ENCODE measurements around the gene RAB20. TPM values are rescaled to one million over a fixed set of nuclear protein-coding genes. Genes with fewer than 3 reads are reported as not detected.
"Not testable (repeated sequence)": the region's sequence is repeated elsewhere in the genome, so short reads cannot be mapped to it uniquely, and the experiment has no call there.

The RAB20 gene
- total RNA-seq, 1 donor from 2014 or later = 0.29 TPM

DNA sequence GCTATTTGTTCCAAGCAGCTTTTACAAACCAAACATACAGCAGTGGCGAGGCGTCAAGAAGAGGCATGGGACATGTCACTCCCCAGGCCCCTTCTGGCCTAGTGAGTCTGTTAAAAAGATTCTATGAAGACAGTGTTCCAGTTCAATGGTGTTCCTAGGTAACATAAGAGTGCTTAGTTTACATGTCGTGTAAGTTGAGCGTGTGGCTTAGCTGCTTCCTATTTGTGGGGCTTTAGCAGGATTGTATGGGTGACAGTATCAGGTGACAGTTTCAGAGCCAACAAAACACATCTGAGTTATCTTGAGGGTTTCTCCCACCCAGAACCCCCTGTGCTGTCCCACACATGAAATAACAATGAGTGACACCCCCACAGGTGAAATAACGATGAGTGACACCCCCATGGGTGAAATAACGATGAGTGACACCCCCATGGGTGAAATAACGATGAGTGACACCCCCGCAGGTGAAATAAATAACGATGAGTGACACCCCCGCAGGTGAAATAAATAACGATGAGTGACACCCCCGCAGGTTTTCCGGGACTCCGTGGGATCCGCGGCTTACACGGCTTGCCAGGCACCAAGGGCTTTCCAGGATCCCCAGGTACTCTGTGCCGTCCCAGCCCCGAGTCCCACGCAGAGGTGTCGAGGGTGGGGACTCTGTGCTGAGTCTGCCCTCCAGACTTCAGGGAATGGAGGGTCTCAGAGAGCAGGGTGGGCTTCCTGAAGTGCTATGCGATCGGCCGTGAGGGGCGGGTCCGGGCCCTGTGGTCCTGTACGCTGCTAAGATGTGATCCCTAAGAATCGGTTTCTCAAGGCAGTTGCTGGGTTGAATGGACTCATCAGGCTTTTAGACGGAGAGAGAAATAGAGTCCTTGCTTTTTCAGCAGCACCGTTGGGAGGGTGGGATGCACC is 68.6 kb downstream of the RAB20 start:
- no peak for DNase-seq (ENCODE audit: low read depth)

DNA sequence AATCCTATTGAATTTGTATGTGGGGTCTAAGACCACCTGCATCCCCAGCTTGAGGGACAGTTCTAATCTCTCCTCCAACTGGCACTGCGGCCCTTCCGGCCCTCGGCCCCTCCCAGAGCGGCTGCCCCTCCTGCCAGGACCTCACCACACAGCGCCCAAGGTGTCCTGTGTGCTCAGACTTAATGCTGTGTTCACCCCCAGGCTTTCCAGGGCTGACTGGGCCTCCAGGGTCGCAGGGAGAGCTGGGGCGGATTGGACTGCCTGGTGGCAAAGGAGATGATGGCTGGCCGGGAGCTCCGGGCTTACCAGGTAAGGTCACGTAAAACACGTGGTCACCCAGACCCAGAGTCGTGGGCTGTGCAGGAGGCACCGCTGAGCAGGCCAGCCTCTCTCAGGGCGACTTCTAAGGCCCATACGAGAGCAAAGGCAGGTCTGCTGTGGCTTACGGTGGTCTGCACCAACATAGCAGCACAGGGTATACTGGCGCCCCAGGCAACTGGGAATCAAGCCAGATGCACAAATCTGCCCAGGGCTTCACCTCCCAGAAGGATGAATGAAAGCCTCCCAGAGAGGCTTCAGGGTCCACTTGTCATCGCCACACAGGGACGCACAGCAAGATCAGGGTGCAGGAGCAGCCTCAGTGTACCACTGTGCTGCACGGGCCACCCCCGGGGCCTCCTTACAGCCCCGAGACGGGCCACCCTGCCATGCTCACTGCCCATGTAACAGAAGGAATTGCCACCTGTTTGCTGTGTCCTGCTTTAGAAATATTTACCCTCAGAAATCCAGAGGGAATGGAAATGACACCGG is 69.4 kb downstream of the RAB20 start:
- DNase-seq (ENCODE audit: low read depth) = no peak

DNA sequence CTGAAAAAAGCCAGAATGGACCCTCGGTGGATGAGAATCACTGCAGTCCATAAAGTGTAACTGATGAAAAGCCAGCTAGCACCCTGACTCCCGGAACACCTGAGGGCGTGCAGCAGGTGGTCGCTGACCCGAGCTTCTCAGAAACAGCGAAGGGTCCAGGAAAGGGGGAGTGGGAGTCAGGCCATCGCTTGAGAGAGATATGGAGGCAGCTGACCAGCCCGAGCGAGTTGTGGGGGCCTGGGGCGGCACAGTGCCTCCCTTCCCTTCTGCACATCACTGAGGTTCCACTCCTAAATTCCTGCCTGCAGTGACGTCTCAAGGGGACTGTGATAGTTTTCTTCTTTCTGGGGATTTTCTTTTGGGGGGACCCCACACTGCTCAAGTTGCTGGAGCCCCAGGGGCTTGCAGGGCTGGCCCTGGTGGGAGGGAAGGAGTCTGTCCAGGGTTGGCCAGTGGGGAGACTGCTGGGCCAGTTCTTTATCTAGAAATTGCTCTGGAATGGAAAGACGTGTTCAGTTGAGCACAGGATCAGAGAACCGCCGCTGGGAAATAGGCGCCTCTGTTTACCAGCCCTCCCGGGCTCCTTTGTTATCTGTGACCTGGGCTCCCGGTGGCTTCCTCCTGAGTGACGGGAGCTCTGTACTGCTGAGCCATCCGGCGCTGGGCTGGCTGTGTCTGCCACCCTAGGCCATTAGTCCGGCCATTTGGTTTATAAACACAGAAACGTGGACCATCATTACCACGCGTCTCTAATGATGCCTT is 71.3 kb downstream of the RAB20 start:
- DNase-seq (ENCODE audit: low read depth) = no peak

DNA sequence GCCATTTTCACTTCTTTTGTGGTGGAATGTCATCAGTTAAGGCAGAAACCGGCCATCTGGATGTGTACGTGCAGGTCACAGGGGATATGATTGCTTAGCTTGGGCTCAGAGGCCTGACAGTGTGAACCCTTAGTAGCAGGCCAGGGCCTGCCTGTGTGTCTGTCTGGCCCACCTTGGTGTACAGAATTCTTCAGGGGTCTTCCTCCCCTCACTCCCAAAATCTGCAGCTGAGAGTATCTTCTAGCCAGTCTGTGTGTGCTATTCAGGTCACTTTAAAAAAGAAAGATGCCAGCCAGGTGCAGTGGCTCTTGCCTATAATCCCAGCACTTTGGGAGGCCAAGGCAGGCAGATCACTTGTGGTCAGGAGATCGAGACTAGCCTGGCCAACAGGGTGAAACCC is 74.6 kb downstream of the RAB20 start:
- not testable (repeated sequence) for DNase-seq (ENCODE audit: low read depth)

DNA sequence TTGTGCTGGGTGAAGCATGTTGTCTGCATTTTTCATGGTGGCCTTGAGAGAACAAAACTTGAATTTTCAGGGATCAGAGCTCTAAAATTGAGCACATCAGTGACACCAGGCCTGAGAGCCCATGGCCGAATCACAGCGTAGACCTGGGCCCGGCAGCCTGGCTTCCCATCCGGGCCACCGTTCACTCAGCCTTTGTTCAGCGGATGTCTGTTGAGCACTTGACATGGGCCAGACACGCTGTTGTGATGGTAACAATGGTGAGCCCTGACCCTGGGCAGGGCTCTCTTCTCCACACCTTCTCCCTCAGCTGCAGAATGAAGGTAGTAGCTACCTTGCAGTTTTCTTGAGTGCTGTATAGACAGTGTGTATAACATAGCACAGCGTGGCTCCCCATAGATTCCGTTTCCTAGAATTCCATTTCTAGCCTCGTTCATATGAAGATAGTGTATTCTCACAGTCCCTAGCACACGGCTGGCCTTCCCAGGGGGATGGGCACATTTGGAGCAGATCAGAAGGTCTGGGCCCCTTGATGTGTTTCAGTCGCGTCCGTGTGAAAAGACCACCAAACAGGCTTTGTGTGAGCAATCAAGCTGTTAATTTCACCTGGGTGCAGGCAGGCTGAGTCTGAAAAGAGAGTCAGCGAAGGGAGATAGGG is 75.3 kb downstream of the RAB20 start:
- no peak for DNase-seq (ENCODE audit: low read depth)

DNA sequence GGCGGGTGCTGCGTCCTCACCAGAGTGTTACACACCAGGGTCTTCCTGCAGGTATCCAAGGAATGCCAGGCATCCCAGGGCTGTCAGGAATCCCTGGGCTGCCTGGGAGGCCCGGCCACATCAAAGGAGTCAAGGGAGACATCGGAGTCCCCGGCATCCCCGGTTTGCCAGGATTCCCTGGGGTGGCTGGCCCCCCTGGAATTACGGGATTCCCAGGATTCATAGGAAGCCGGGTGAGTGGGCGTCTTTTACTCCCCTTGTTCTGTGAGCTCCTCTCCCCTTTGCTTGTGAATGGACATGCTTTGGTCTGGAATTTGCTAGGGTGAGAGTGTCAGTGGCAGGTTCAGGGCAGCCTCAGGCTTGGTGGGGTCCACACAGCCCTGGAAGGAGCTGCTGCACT is 75.9 kb downstream of the RAB20 start:
- DNase-seq (ENCODE audit: low read depth) = no peak

DNA sequence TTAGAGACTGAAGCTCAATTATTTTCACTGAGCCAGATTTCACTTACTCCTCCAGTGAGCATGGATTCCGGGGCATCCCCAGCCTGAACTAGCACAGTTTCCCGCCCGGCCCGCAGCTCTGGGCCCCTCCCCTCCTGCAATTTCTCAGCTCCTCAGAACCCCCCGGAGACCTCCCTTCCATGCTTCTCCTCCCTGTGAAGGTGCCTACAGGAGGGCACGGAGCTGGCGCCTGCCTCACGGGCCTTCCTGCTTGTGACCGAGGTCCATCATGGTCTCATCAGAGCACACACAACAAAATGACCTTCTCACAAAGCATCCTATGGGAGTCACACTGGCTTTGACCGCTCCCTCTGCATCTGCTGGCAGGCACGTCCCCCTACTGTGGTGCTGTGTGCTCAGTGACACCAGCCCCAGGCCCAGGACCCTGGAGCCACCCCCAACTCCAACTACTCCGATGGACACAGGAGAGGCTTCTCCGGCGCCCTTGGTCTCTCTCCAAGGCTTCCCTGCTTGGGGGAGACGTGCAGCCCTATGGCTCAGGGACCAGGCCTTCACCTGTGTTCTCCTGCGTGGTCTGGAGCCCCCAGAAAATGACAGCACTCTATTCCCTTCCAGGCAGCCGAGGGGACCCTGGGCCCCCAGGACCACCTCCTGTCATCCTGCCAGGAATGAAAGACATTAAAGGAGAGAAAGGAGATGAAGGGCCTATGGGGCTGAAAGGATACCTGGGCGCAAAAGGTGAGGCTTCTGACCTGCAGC is 77.1 kb downstream of the RAB20 start:
- DNase-seq (ENCODE audit: low read depth) = no peak

DNA sequence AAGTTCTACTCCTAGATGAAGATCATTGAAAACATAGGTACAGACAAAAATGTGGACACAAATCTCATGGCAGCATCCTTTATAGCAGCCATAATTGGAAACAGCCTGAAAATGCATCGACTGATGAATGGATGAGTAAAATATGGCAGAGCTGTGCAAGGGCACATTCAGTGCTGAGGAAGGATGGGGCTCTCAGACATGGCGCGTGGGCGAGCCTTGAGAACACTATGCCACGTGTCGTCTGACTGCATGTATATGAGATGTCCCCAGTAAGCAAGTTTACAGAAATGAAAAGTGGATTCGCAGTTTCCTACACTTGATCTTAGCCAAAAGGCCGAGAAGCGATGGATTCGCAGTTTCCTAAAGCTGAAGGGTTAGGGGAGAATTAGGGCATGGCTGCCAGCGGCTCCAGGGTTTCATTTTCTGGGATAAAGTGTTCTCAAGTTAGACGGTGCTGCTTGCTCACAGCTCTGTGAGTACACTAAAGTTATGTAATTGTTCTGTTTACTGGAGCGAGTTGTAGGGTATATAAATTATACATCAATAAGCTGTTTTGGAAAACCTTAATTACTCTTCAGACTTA is 78.0 kb downstream of the RAB20 start:
- DNase-seq (ENCODE audit: low read depth) = no peak

DNA sequence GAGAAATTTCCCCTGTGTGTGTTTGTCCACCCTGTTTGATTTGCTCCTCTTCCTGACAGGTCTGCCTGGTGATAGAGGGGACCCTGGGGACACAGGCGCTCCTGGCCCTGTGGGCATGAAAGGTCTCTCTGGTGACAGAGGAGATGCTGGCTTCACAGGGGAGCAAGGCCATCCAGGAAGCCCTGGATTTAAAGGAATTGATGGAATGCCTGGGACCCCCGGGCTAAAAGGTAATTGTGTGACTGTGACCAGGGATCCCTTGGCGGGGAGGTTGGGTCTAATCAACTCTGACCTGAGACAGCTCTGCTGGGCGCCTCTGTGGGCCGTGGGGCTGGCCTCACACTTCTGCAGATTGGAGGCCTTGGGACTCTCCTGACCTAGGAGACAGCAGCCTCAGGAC is 81.4 kb downstream of the RAB20 start:
- DNase-seq (ENCODE audit: low read depth) = no peak

DNA sequence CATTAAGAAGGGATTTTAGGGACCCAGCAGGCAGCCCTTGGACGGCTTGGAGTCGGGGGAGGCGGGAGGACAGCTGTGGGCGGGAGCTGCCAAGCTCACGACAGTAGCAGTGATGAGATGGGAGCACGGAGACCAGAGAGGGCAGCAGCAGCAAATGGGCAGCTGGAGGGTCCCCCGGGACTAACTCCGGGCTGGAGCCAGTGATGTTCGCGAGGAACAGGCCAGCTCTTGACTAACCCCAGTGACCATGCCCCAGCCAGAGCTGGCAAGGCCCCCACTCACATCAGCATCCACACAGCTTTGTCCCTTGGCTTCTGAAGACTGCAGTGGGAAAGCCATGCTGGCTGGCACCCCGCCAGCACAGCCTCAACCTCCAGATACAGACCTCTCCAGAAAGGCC is 81.9 kb downstream of the RAB20 start:
- no peak for DNase-seq (ENCODE audit: low read depth)

DNA sequence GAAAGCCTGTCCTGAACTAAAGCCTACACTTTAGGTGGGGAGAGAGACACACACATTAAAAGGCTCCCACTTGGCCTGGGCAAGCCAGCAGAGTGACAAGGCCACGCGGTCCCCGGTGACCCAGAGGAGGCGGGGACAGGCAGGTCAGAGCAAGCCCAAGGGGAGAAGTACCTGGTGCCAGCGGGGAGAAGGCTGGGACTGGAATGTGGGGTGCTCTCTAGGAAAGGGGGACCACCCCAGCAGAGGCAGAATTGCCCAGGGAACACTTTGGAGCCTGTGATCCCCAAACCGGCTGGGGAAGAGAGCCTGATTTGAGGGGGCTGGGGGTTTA is 82.3 kb downstream of the RAB20 start:
- DNase-seq (ENCODE audit: low read depth) = no peak

DNA sequence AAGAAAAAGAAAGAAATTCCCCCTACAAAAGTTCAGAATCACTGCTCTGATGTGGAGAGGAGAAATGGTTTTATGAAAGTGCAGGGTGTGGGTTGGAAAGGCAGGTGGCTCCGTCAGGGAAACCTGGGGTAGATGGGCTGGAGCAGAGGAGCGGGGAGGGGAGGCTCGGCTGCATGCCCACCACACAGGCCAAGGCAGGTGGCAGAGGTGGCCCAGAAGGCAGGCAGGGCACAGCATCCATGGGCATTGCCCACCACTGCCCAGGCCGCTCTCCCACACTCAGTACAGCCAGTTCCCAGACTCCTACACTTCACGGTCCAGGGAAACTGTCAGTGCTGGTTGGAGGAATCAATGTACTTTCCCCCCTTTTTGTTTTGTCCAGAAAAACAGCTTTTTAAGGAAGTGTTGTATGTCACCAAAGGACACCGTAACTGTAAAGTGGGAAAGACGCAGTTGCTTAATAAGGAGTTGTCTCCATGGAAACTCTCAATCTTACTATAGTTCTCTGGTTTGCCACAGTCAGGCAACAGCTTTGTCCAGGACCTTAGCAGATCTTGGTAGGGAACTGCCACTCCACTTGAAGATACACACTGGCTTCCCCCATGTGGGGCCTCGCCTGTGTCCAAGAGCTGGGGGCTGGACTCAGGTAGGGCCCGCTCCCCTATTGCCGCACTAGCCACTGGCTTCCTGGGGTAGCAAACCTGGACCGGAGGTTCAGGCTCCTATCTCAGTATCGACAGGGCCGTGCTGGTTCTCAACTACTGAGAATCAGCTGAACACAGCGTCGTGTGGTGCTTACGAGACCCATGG is 82.9 kb downstream of the RAB20 start:
- DNase-seq (ENCODE audit: low read depth) = no peak

DNA sequence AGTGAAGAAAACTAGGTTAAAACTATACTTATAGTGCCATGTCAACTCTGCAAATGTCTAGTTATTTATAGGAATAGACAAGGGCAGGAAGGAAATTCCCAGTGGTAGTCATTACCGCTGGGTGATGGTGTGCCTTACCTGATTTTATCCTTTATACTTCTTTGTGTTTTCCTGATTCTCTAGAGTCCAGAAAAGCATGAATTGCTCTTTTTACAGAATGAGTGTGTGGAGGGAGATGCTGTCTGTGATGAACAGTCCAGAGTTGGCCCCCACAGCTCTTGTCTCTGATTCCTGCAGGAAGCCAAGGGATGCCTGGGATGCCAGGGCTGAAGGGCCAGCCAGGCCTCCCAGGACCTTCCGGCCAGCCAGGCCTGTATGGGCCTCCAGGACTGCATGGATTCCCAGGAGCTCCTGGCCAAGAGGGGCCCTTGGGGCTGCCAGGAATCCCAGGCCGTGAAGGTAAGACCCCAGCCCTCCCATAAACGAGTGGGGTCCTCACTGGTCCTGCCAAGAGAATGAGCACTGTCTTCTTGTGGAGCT is 83.7 kb downstream of the RAB20 start:
- no peak for DNase-seq (ENCODE audit: low read depth)

DNA sequence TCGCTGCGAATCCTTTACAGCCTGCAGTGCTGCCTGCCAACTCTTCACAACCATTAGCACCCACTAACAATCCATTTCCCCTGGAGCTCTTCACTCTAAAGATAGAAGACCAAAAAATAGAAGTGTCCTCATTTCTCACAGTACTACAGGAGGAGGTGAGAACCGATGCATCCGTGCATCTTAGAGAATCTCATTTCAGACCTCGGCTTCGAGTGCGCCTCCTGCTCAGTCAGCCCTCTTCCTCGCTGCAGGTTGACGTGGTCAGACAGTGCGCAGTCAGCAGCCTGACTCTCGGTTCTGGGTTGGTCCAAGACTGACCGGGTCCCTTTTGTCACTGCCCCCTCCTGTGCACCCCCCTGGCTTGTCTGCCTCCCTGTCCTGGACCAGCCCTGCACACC is 85.3 kb downstream of the RAB20 start:
- no peak for DNase-seq (ENCODE audit: low read depth)

DNA sequence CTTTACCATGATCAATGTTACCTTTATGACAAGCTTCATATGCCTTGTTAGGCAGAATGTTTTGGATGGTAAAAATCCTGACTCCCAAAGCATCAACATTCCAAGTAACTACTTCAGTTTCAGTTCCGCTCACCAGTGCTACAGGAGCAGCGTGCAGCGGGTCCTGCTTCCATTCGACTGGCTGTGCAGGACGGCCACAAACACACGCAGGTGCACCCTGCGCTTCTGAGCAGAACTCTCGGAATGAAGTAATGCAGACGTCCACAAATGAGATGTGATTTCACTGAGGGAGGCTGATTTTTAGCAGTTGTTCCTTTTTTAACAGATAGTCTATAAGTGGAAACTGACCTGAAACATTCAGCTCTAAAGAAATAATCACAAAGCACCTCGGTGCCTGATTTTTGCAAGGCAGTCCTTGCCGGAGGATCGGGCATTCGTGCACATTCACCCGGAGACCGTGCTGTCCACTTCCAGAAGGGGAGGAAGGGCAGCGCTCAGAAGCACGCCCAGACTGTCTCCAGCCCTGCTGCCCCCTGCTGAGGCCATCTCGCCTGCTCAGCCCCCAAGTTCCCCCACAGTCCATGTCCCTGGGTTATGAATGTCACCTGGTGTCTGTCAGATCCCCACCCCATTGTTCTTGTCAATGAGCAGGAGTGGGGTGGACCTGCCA is 85.8 kb downstream of the RAB20 start:
- no peak for DNase-seq (ENCODE audit: low read depth)

DNA sequence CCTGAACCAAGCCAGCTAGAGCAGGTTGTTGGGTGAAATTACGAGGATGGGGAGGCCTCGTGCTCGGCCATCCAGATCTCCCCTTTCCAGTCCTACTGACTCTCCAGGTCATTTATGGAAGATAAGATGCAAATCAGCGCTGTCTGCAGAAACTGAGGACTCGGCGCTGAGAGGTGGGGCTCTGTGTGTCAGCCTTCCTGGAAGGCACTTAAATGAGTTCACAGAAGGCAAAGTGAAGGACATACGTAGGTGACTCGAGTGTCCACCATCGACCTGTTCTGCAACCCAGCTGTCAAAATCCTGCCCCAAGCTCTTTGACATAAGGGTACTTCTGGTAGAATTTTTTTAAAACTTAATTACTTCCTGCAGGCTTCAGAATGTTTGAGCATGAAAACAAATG is 86.4 kb downstream of the RAB20 start:
- DNase-seq (ENCODE audit: low read depth) = no peak

DNA sequence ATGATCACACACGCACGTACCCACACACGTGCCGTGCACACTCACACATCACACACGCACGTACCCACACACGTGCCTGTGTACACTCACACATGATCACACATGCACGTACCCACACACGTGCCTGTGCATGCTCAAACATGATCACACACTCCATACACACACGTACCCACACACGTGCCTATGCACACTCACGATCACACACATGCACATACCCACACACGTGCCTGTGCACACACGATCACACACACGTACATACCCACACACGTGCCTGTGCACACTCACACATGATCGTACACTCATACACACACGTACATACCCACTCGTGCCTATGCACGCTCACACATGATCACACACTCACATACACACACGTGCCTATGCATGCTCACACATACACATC is 86.8 kb downstream of the RAB20 start:
- DNase-seq (ENCODE audit: low read depth) = no peak
